GM20000 (cell line): ENCODE measurements around the gene USF1.

Experiments
- DNase-seq: peaks from one replicate; pipeline ENCODE4 v3.0.0; 2012; ENCODE audit warnings: low spot score
- TF ChIP-seq, protein P1 (sequence below): IDR thresholded peaks from 2 replicates; pipeline ENCODE4 v1.5.1; 2012; ENCODE audit warnings: mild to moderate bottlenecking, control low read depth; ENCODE audit errors: extremely low read depth, missing control alignments

USF1 gene, protein sequence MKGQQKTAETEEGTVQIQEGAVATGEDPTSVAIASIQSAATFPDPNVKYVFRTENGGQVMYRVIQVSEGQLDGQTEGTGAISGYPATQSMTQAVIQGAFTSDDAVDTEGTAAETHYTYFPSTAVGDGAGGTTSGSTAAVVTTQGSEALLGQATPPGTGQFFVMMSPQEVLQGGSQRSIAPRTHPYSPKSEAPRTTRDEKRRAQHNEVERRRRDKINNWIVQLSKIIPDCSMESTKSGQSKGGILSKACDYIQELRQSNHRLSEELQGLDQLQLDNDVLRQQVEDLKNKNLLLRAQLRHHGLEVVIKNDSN

DNA sequence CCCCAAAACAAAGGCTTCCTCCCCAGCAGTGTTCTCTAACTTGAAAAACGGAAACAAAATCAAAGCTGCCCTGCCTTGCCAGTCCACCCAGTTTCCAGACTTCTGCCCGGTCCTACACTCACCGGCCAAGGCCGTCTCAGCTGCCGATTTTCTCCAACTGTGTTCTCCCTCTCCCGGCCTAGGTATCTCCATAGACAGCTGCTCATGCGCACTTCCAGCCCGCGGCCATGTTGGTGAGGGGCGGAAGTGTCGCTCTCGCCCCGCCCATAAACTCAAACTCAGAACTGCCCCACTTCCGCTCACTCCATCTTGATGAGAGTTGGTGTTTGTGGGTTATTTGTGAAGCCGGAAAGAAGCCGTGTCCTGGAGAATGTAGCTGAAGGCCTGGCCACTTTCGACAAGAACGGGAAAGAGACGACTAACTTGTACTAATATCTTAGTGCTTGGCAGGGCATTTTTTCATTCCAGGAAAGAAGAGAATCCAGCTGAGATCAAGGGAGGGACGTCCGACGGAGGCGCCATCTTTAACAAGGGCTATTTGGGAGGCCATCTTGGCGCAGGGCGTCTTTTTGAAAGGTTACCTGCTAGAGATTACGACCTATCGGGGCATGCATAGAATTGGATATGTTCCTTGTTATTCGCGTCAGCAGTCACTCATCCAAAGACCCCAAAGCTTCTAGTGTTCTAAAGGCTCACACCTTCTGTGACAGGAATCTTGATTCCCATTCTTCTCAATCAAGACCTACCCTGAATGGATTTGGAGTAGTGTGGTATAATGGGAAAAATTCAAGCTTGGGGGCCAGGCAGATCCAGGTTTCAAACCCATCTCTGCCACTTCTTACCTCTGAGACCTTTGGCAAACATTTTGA lies at the start of gene USF1:
Gene USF1, minus strand, starts transcription at position 242 of the 869 bp plus-strand sequence. CDS start 2,702 bp downstream, outside the sequence.
- TF ChIP-seq, protein P1, sequence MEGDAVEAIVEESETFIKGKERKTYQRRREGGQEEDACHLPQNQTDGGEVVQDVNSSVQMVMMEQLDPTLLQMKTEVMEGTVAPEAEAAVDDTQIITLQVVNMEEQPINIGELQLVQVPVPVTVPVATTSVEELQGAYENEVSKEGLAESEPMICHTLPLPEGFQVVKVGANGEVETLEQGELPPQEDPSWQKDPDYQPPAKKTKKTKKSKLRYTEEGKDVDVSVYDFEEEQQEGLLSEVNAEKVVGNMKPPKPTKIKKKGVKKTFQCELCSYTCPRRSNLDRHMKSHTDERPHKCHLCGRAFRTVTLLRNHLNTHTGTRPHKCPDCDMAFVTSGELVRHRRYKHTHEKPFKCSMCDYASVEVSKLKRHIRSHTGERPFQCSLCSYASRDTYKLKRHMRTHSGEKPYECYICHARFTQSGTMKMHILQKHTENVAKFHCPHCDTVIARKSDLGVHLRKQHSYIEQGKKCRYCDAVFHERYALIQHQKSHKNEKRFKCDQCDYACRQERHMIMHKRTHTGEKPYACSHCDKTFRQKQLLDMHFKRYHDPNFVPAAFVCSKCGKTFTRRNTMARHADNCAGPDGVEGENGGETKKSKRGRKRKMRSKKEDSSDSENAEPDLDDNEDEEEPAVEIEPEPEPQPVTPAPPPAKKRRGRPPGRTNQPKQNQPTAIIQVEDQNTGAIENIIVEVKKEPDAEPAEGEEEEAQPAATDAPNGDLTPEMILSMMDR, result no peak
- DNase-seq, result peak; percentile 92

DNA sequence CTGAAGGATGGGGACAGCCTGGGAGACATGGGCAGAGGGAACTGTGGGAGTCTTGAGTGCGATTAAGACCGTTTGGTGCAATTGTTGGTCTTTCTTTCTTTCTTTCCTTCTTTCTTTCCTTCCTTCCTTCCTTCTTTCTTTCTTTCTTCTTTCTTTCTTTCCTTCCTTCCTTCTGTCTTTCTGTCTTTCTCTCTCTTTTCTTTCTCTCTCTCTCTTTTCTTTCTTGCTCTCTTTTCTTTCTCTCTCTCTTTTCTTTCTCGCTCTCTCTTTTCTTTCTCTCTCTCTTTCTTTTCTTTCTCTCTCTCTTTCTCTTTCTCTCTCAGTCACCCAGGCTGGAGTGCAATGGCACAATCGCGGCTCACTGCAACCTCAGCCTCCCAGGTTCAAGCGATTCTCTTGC lies 49.5 kb upstream of the USF1 start:
- TF ChIP-seq, protein P1, result no peak
- no peak for DNase-seq

DNA sequence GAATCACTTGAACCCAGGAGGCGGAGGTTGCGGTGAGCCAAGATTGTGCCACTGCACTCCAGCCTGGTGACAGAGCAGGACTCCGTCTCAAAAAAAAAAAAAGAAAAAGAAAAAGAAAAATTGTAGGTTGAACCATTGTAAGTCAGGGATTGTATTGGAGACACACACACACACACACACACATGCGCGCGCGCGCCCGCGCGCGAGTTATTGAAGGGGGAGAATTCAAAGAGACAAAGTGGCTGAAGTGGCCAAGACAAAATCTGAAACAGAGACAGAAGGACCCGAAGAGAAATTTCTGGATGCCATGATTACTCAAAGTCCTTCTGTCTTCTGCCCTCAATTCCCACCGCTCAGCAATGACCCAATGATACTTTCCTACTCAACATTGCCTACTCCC lies 48.7 kb upstream of the USF1 start:
- no peak for DNase-seq
- TF ChIP-seq, protein P1, result no peak

DNA sequence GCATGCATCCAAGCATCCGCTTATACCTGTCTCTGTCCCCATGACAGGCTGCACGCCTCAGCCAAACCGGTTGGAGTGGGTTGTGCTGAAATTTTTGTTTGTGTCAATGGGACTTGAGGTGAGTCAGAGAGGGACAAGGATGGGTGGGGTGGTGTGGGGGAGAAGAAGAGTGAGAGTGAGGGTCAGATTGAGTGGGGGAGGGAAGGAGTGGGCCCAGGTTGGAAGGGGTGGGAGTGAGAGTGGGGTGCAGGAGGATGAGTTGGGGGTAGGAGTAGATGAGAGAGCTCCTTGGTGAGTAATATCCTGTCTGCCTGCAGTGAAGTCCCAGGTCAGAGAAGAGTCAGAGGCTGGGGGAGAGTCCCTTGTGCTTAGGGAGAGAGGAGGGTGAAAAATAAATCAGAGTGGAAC lies 46.8 kb upstream of the USF1 start:
- TF ChIP-seq, protein P1, result no peak
- peak; percentile 68 for DNase-seq

DNA sequence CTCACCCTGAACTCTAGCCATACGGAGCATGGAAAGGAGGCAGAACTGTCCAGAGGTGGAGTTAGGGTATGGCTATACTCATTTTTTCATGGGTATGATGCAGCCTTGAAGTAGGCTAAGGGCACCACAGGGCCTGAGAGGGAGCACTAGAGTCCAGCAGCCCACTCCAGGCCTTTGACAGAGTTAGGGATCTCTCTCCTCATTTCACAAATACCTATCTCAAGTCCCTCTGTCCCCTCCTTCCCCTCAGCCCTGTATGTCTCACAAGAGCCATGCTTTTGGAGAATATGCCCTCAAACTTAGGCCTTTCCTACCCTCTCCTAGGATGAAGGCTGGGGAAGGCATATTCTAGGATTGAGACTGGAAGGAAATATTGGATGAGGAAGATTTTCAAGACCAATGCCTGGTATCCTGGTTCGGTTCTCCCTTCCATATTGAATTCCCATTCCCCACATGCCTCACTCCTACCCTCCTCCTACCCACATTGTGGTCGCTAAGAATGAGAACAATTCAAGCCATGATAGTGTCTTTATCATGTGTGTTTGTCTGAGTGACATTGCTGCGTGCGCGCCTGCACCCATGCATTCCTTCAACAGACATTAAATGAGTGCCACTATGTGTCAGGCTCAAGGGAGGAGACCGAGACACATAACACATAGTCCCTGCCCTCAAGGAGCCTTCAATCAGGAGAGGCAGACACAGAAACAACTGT lies 46.2 kb upstream of the USF1 start:
- TF ChIP-seq, protein P1, result no peak
- no peak for DNase-seq

DNA sequence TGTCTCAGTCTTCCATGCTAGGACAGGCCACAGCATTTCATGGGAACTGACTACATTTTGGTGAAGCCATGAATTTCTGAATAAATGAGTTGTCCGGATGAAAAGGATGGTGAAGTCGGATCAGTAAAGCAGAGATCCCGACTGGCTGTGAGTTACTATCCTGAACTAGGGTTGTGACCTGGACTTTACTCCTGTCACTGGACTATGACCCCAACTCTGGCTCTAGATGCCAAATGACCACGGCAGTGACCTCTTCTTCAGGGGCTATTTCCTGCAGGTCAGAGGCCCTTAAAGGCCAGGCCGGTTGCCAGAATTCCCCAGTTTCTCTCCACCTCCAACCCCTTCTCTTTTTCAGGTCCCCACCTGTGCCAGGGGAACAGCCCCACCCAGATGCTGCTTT lies 45.3 kb upstream of the USF1 start:
- no peak for DNase-seq
- TF ChIP-seq, protein P1, result no peak
